Kidney (tissue), 14 donors: Measurements from ENCODE around the gene PCDHA1. TPM values are rescaled to one million over a fixed set of nuclear protein-coding genes. Genes with fewer than 3 reads are reported as not detected.
A peak's percentile ranks its signal among the peaks of the same experiment; 100 is the strongest.
"Not testable (repeated sequence)": the region's sequence is repeated elsewhere in the genome, so short reads cannot be mapped to it uniquely, and the experiment has no call there.

ENCODE experiments used
- DNase-seq, 5 donors: peaks; one replicate each; pipeline ENCODE4 v3.0.0-alpha.2; 2013 to 2020
- FAIRE-seq: peaks from 2 replicates; lab custom pipeline; 2012; peaks lifted over from hg19 to GRCh38; lab: Jason Lieb, UNC
- H3K27ac ChIP-seq, 2 donors: one replicate each; pipeline ENCODE4 v1.7.0; 2013; ENCODE audit warnings: low read depth in 2 of 2, low read length in 2 of 2, inconsistent platforms in 1 of 2
- H3K27me3 ChIP-seq: one replicate; pipeline ENCODE4 v1.7.1; 2013; ENCODE audit warnings: low read length, inconsistent platforms; ENCODE audit not compliant: control insufficient read depth, insufficient read depth
- H3K36me3 ChIP-seq, 3 donors: one replicate each; pipeline versions ENCODE4 v1.7.0 to v1.7.1; 2013; ENCODE audit warnings: low read length in 3 of 3, control low read depth in 1 of 3, inconsistent platforms in 1 of 3; ENCODE audit not compliant: insufficient read depth in 3 of 3, control insufficient read depth in 2 of 3
- H3K4me1 ChIP-seq, 3 donors: one replicate each; pipeline versions ENCODE4 v1.7.0 to v1.7.1; 2013; ENCODE audit warnings: low read length in 3 of 3, inconsistent platforms in 1 of 3, low read depth in 1 of 3; ENCODE audit not compliant: control insufficient read depth in 2 of 3, insufficient read depth in 2 of 3
- H3K4me3 ChIP-seq, 3 donors: one replicate each; pipeline versions ENCODE4 v1.7.0 to v1.8.1; 2013; ENCODE audit warnings: low read length in 3 of 3, control low read depth in 1 of 3, inconsistent platforms in 1 of 3
- H3K9ac ChIP-seq, 3 donors: one replicate each; pipeline versions ENCODE4 v1.7.0 to v1.7.1; 2013; ENCODE audit warnings: low read length in 3 of 3, control low read depth in 1 of 3, inconsistent platforms in 1 of 3
- H3K9me3 ChIP-seq, 3 donors: one replicate each; pipeline versions ENCODE4 v1.7.0 to v1.7.1; 2013; ENCODE audit warnings: low read length in 3 of 3, control low read depth in 1 of 3, inconsistent platforms in 1 of 3; ENCODE audit not compliant: control insufficient read depth in 2 of 3, insufficient read depth in 1 of 3
- CTCF ChIP-seq: IDR thresholded peaks from 3 replicates; pipeline ENCODE4 v1.5.1; 2012; ENCODE audit warnings: mild to moderate bottlenecking, moderate library complexity, borderline replicate concordance; ENCODE audit not compliant: insufficient read depth; ENCODE audit errors: extremely low read depth
- intact Hi-C: fragments of 100-400 bp; cut with DNase I; formaldehyde crosslinking; loops from one replicate; pipeline ENCODE4 v1.11.1; 2022
- polyA plus RNA-seq: library from polyadenylated mRNA; stranded (reverse); fragments of 350-450 nt; fragmentation: Illumina TruSeq; extraction: RNeasy Lipid Tissue Mini Kit (QIAGEN cat#74804); gene quantifications from one replicate; pipeline ENCODE4 v1.2.3, GENCODE V29; 2014; ENCODE audit warnings: low read depth, low replicate concordance; ENCODE audit not compliant: insufficient read depth
- total RNA-seq: library from RNA; stranded (reverse); fragmentation: NEBNext Ultra II Directional; extraction: Animal tissue kit (Norgen Biotek cat#: 25700); gene quantifications from one replicate; pipeline ENCODE4 v1.2.1, GENCODE V29; 2021
- donor health status: control.
- donor health status: control.
- donor health status: control.
- donor health status: control.
- donor health status: control.
- donor health status: DM: yes; HTN: yes; CAD: no.
- donor health status: Normal renal cell carcinoma (clear cell type).

The PCDHA1 gene
- total and polyA plus RNA-seq, 2 donors from 2014 or later, result 0.13 TPM; not detected in 1

DNA sequence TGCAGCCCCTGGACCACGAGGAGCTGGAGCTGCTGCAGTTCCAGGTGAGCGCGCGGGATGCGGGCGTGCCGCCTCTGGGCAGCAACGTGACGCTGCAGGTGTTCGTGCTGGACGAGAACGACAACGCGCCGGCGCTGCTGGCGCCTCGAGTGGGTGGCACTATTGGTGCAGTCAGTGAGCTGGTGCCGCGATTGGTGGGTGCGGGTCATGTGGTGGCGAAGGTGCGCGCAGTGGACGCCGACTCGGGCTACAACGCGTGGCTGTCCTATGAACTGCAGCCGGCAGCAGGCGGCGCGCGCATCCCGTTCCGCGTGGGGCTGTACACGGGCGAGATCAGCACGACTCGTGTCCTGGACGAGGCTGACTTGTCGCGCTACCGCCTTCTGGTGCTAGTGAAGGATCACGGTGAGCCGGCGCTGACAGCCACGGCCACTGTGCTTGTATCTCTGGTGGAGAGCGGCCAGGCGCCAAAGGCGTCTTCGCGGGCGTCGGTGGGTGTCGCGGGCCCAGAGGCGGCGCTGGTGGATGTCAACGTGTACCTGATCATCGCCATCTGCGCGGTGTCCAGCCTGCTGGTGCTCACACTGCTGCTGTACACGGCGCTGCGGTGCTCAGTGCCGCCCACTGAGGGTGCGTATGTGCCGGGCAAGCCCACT, 2.0 kb downstream of the PCDHA1 start:
- H3K4me3 ChIP-seq, H3K9ac ChIP-seq, intact Hi-C loops, DNase-seq, H3K27ac ChIP-seq, H3K4me1 ChIP-seq, H3K36me3 ChIP-seq, H3K27me3 ChIP-seq, FAIRE-seq: not testable (repeated sequence)
- peaks cover 0 to 43% (median 23%) of the 10 kb centered on the region in 3 donors for H3K9me3 ChIP-seq

DNA sequence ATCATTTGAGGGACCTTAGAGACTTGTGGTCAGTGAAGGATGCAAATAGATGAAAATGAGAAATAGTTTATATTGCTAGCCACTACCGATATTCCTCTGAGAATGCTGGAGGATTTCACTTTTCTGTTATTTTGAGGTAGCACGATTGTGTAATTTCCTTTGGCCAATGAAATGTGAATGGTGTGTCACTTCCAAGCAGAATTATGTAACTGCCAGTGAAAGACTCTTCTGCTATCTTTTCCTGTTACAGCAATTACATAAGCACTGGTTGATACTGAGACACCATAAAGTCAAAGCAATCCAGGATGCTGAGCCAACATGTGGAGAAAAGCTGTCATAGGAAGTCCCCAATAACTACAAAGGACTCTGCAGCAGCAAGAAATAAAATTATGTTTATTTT, 5.1 kb downstream of the PCDHA1 start:
- H3K9me3 ChIP-seq, result peaks cover 0 to 41% (median 27%) of the 10 kb centered on the region in 3 donors
- no peak overlapping the region for H3K4me3 ChIP-seq
- no peaks in the 10 kb centered on the region for H3K36me3 ChIP-seq
- DNase-seq (no peak), FAIRE-seq (no peak)
- no peak for TF ChIP-seq CTCF
- no peaks in the 10 kb centered on the region for H3K4me1 ChIP-seq
- intact Hi-C loops, result no loop called here
- no peaks in the 10 kb centered on the region for H3K27me3 ChIP-seq
- no peak overlapping the region for H3K9ac ChIP-seq
- H3K27ac ChIP-seq, result no peak overlapping the region

GRCh38 chr5:140794595-140795258, 8.8 kb downstream of the PCDHA1 start, which contains the start of gene PCDHA2:
Gene PCDHA2 (plus strand): TSS chr5:140794852.
- Histone ChIP-seq H3K27ac (no peak within 1 kb of the TSS), H3K4me1 (no peaks in the 10 kb centered on the region), H3K27me3 (no peaks in the 10 kb centered on the region), H3K9ac (no peak within 1 kb of the TSS), H3K36me3 (no peaks in the 10 kb centered on the region), H3K9me3 (peaks cover 0 to 20% (median 10%) of the 10 kb centered on the region in 3 donors), H3K4me3 (peak within 1 kb of the TSS in 2 of 3 donors; percentile 15 to 29)
- intact Hi-C loops, result no loop called here
- FAIRE-seq (no peak), DNase-seq (peak in 1 of 5 donors; percentile 7)
- no peak for TF ChIP-seq CTCF

- no peaks in the 10 kb centered on the region for H3K27me3 ChIP-seq
- no peak for FAIRE-seq
- H3K27ac ChIP-seq, result no peak overlapping the region
- no peak for TF ChIP-seq CTCF
- H3K9me3 ChIP-seq, result peaks cover 0 to 18% (median 10%) of the 10 kb centered on the region in 3 donors
- no peaks in the 10 kb centered on the region for H3K36me3 ChIP-seq
- peak overlapping the region in 2 of 3 donors; percentile 2 to 29 for H3K4me3 ChIP-seq
- DNase-seq, result no peak
- H3K4me1 ChIP-seq, result no peaks in the 10 kb centered on the region
- intact Hi-C loops, result no loop called here
- H3K9ac ChIP-seq, result no peak overlapping the region
Measured at GRCh38 chr5:140795259-140795641, 9.3 kb downstream of the PCDHA1 start.

DNA sequence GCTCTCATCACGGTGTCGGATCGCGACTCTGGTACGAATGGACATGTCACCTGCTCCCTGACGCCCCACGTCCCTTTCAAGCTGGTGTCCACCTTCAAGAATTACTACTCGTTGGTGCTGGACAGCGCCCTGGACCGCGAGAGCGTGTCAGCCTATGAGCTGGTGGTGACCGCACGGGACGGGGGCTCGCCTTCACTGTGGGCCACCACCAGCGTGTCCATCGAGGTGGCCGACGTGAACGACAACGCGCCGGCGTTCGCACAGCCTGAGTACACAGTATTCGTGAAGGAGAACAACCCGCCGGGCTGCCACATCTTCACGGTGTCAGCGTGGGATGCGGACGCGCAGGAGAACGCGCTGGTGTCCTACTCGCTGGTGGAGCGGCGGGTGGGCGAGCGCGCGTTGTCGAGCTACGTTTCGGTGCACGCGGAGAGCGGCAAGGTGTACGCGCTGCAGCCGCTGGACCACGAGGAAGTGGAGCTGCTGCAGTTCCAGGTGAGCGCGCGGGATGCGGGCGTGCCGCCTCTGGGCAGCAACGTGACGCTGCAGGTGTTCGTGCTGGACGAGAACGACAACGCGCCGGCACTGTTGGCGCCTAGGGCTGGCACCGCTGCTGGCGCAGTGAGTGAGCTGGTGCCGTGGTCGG, 10.3 kb downstream of the PCDHA1 start:
- intact Hi-C loops, H3K27me3 ChIP-seq: not testable (repeated sequence)
- peaks cover 0 to 18% (median 10%) of the 10 kb centered on the region in 3 donors for H3K9me3 ChIP-seq

More for the DNA sequence above, 10.3 kb downstream of the PCDHA1 start:
- H3K4me1 ChIP-seq, H3K9ac ChIP-seq, FAIRE-seq, H3K36me3 ChIP-seq, H3K27ac ChIP-seq, H3K4me3 ChIP-seq: not testable (repeated sequence)
- DNase-seq, result peak in 1 of 5 donors; percentile 68
